Measurements from ENCODE around the gene SPRTN. TPM values are rescaled to one million over a fixed set of nuclear protein-coding genes. Genes with fewer than 3 reads are reported as not detected.

Gene SPRTN
- total and polyA plus RNA-seq, 4 experiments from 2014 or later = 10.6 to 17.7 (median 15.8) TPM

DNA sequence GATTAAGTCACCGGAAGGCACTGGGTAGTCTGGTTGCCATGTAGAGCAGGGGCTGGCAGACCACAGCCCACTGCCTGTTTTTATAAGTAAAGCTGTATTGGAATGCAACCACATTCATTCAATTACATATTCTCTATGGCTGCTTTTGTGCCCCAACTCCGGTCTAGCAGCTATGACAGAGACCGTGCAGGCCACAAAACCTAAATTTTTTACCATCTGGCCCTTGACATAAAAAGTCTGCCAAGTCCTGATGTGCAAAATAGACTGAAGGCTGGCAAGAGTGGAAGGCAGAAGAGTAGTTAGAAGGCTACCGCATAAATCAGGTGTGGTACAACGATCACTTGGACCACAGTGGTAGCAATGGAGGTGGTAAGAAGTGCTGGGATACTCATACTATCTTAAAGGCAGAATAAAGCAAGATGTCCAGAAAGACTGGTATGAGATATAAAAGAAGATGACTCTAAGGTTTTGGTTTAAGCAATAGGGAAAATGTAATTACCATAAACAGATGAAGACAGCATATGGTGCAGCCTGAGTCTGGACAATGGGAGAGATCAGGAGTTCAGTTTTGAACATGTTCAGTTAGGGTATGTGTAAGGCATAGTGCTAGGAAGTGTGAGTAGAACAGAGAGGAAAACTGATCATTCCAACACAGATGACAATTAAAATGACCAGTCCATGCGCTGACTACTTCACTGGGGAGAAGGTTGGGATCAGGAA lies 46.8 kb downstream of the SPRTN start:
- no peaks in the 10 kb centered on the region for H3K27me3 ChIP-seq (ENCODE audit: insufficient read depth, low read length)
- H3K4me3 ChIP-seq (ENCODE audit: low read length in 2 of 2) = no peak overlapping the region
- H3K27me3 Mint-ChIP-seq = no peaks in the 10 kb centered on the region
- no peaks in the 10 kb centered on the region for H3K36me3 ChIP-seq (ENCODE audit: insufficient read depth, low read length)
- no peaks in the 10 kb centered on the region for H3K9me3 ChIP-seq (ENCODE audit: control insufficient read depth in 1 of 2, low read length in 2 of 2)
- H3K4me1 Mint-ChIP-seq = peaks cover 17 to 42% (median 33%) of the 10 kb centered on the region in 4 donors
- CTCF ChIA-PET (ENCODE audit: partially characterized antibody) = no interaction called here
- intact Hi-C loops (cut with micrococcal nuclease) = no loop called here
- H3K27ac Mint-ChIP-seq = no peak overlapping the region
- no peak overlapping the region for H3K27ac ChIP-seq (ENCODE audit: low read depth, low read length)
- no peak overlapping the region for H3K4me3 Mint-ChIP-seq
- no peaks in the 10 kb centered on the region for H3K9me3 Mint-ChIP-seq
- no peak for DNase-seq
- peaks cover 3 to 7% of the 10 kb centered on the region in 2 donors for H3K36me3 Mint-ChIP-seq
- POLR2A ChIA-PET (ENCODE audit: partially characterized antibody) = no interaction called here
- H3K4me1 ChIP-seq (ENCODE audit: insufficient read depth, low read length) = peaks cover 3% of the 10 kb centered on the region

GRCh38 chr1:231385416-231385748 lies 47.3 kb downstream of the SPRTN start:
- DNase-seq = no peak
- Histone ChIP-seq H3K4me3 (ENCODE audit: low read length in 2 of 2) (no peak overlapping the region), H3K36me3 (ENCODE audit: insufficient read depth, low read length) (no peaks in the 10 kb centered on the region), H3K27me3 (ENCODE audit: insufficient read depth, low read length) (no peaks in the 10 kb centered on the region), H3K4me1 (ENCODE audit: insufficient read depth, low read length) (peaks cover 3% of the 10 kb centered on the region), H3K9me3 (ENCODE audit: control insufficient read depth in 1 of 2, low read length in 2 of 2) (no peaks in the 10 kb centered on the region), H3K27ac (ENCODE audit: low read depth, low read length) (no peak overlapping the region)
- POLR2A ChIA-PET (ENCODE audit: partially characterized antibody) = no interaction called here
- H3K4me1 Mint-ChIP-seq = peaks cover 18 to 46% (median 36%) of the 10 kb centered on the region in 4 donors
- CTCF ChIA-PET (ENCODE audit: partially characterized antibody) = no interaction called here
- H3K9me3 Mint-ChIP-seq = no peaks in the 10 kb centered on the region
- H3K4me3 Mint-ChIP-seq = no peak overlapping the region
- H3K27ac Mint-ChIP-seq = no peak overlapping the region
- intact Hi-C loops (cut with micrococcal nuclease) = no loop called here
- H3K36me3 Mint-ChIP-seq = peaks cover 7 to 8% of the 10 kb centered on the region in 2 donors
- no peaks in the 10 kb centered on the region for H3K27me3 Mint-ChIP-seq

- H3K9me3 Mint-ChIP-seq = no peaks in the 10 kb centered on the region
- POLR2A ChIA-PET (ENCODE audit: partially characterized antibody) = no interaction called here
- Histone ChIP-seq H3K9me3 (ENCODE audit: control insufficient read depth in 1 of 2, low read length in 2 of 2) (no peaks in the 10 kb centered on the region), H3K4me1 (ENCODE audit: insufficient read depth, low read length) (peaks cover 3% of the 10 kb centered on the region), H3K36me3 (ENCODE audit: insufficient read depth, low read length) (no peaks in the 10 kb centered on the region), H3K27ac (ENCODE audit: low read depth, low read length) (no peak overlapping the region), H3K4me3 (ENCODE audit: low read length in 2 of 2) (no peak overlapping the region), H3K27me3 (ENCODE audit: insufficient read depth, low read length) (no peaks in the 10 kb centered on the region)
- no peak for DNase-seq
- intact Hi-C loops (cut with micrococcal nuclease) = no loop called here
- no peaks in the 10 kb centered on the region for H3K27me3 Mint-ChIP-seq
- peaks cover 7 to 8% of the 10 kb centered on the region in 2 donors for H3K36me3 Mint-ChIP-seq
- no peak overlapping the region for H3K4me3 Mint-ChIP-seq
- H3K4me1 Mint-ChIP-seq = peaks cover 21 to 47% (median 38%) of the 10 kb centered on the region in 4 donors
- H3K27ac Mint-ChIP-seq = no peak overlapping the region
- CTCF ChIA-PET (ENCODE audit: partially characterized antibody) = no interaction called here
Observed at GRCh38 chr1:231386466-231386865, 48.4 kb downstream of the SPRTN start.

- H3K27ac ChIP-seq (ENCODE audit: low read depth, low read length) = no peak overlapping the region
- H3K27ac Mint-ChIP-seq = peak overlapping the region in 4 of 7 donors; percentile 4 to 64 (median 24)
- peaks cover 7 to 8% of the 10 kb centered on the region in 2 donors for H3K36me3 Mint-ChIP-seq
- peaks cover 3% of the 10 kb centered on the region for H3K4me1 ChIP-seq (ENCODE audit: insufficient read depth, low read length)
- no peaks in the 10 kb centered on the region for H3K9me3 ChIP-seq (ENCODE audit: control insufficient read depth in 1 of 2, low read length in 2 of 2)
- intact Hi-C loops (cut with micrococcal nuclease) = no loop called here
- no peak overlapping the region for H3K4me3 Mint-ChIP-seq
- POLR2A ChIA-PET (ENCODE audit: partially characterized antibody) = no interaction called here
- DNase-seq = no peak
- no peak overlapping the region for H3K4me3 ChIP-seq (ENCODE audit: low read length in 2 of 2)
- H3K27me3 Mint-ChIP-seq = no peaks in the 10 kb centered on the region
- peaks cover 22 to 47% (median 34%) of the 10 kb centered on the region in 4 donors for H3K4me1 Mint-ChIP-seq
- CTCF ChIA-PET (ENCODE audit: partially characterized antibody) = no interaction called here
- H3K36me3 ChIP-seq (ENCODE audit: insufficient read depth, low read length) = no peaks in the 10 kb centered on the region
- no peaks in the 10 kb centered on the region for H3K9me3 Mint-ChIP-seq
- H3K27me3 ChIP-seq (ENCODE audit: insufficient read depth, low read length) = no peaks in the 10 kb centered on the region
Observed at GRCh38 chr1:231387770-231388669, 49.9 kb downstream of the SPRTN start.

DNA sequence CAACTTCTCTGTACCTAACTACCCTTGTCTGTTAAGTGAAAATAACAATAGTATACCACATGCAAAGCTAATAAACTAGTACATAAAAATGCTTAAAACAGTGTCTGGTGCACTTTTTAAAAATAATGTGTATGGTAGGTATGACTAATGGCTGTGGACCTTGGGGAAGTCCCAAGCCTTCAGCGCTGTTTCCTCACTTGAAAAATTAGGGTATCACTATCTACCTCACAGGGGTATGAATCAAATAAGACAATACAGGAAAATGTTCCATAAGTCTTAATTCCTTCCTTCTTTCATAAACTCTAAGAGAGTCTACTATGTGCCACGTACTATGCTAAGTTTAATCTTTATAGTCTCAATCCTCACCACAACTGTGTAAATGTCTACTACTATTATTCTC lies 52.0 kb downstream of the SPRTN start:
- no peak overlapping the region for H3K27ac ChIP-seq (ENCODE audit: low read depth, low read length)
- POLR2A ChIA-PET (ENCODE audit: partially characterized antibody) = no interaction called here
- Mint-ChIP-seq H3K27ac (peak overlapping the region in 1 of 7 donors; percentile 39), H3K4me1 (peaks cover 31 to 58% (median 45%) of the 10 kb centered on the region in 4 donors), H3K27me3 (no peaks in the 10 kb centered on the region), H3K9me3 (no peaks in the 10 kb centered on the region), H3K4me3 (peak overlapping the region in 2 of 8 donors; percentile 3 to 15), H3K36me3 (peaks cover 7 to 8% of the 10 kb centered on the region in 2 donors)
- H3K9me3 ChIP-seq (ENCODE audit: control insufficient read depth in 1 of 2, low read length in 2 of 2) = no peaks in the 10 kb centered on the region
- H3K4me1 ChIP-seq (ENCODE audit: insufficient read depth, low read length) = peaks cover 2% of the 10 kb centered on the region
- no peak overlapping the region for H3K4me3 ChIP-seq (ENCODE audit: low read length in 2 of 2)
- no peak for DNase-seq
- H3K36me3 ChIP-seq (ENCODE audit: insufficient read depth, low read length) = no peaks in the 10 kb centered on the region
- intact Hi-C loops (cut with micrococcal nuclease) = no loop called here
- H3K27me3 ChIP-seq (ENCODE audit: insufficient read depth, low read length) = no peaks in the 10 kb centered on the region
- CTCF ChIA-PET (ENCODE audit: partially characterized antibody) = no interaction called here

DNA sequence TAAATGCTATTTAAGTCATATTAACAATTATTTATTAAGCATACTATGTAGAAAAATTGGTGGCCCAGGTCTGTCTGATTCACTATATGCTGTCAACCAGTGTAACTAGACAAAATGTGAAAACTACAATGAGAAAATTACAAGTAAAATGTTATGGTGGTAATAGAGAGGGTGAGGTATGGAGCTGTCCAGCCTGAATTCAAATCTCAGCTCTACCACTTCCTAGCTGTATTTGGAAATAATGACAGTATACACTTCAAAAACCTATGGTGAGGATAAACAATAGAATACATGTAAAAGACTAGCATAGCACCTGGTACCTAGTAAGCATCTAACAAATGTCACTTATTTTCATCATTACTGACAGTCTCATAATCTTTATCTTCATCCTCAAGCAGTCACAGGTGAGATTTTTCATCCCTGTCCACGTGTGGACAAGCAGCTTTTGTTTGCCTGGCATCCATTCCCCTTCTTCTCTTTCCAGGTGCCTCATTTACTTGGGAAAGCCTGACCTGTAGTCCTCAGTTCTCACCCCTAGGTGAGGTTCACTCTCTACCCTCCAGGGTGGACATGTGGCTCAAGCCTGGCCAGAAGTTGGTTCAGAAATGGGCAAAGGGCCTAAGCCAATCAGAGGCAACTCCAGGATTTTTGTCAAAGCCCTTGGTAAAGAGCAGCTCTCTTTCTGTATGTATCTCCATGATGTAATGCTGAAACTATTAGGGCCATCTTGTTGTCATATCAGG lies 54.5 kb downstream of the SPRTN start:
- no peak for DNase-seq
- Mint-ChIP-seq H3K27ac (peak overlapping the region in 1 of 7 donors; percentile 46), H3K27me3 (no peaks in the 10 kb centered on the region), H3K9me3 (no peaks in the 10 kb centered on the region), H3K4me3 (peak overlapping the region in 2 of 8 donors; percentile 5 to 19), H3K4me1 (peaks cover 38 to 72% (median 57%) of the 10 kb centered on the region in 4 donors), H3K36me3 (peaks cover 7 to 8% of the 10 kb centered on the region in 2 donors)
- no peak overlapping the region for H3K27ac ChIP-seq (ENCODE audit: low read depth, low read length)
- H3K36me3 ChIP-seq (ENCODE audit: insufficient read depth, low read length) = no peaks in the 10 kb centered on the region
- no peaks in the 10 kb centered on the region for H3K9me3 ChIP-seq (ENCODE audit: control insufficient read depth in 1 of 2, low read length in 2 of 2)
- H3K4me3 ChIP-seq (ENCODE audit: low read length in 2 of 2) = no peak overlapping the region
- H3K27me3 ChIP-seq (ENCODE audit: insufficient read depth, low read length) = no peaks in the 10 kb centered on the region
- intact Hi-C loops (cut with micrococcal nuclease) = no loop called here
- peaks cover 19% of the 10 kb centered on the region for H3K4me1 ChIP-seq (ENCODE audit: insufficient read depth, low read length)
- ChIA-PET CTCF (ENCODE audit: partially characterized antibody) (no interaction called here), POLR2A (ENCODE audit: partially characterized antibody) (interaction anchor here (1.0 kb wide), 1 partner anchor 29 kb away, joined by 8 read pairs; the partner anchor contains the start of gene EGLN1)

- POLR2A ChIA-PET (ENCODE audit: partially characterized antibody) = no interaction called here
Observed at GRCh38 chr1:231393668-231394067, 55.6 kb downstream of the SPRTN start.

More at GRCh38 chr1:231393668-231394067, 55.6 kb downstream of the SPRTN start:
- H3K36me3 ChIP-seq (ENCODE audit: insufficient read depth, low read length) = no peaks in the 10 kb centered on the region
- Mint-ChIP-seq H3K27me3 (no peaks in the 10 kb centered on the region), H3K9me3 (no peaks in the 10 kb centered on the region), H3K4me1 (peaks cover 41 to 73% (median 59%) of the 10 kb centered on the region in 4 donors), H3K36me3 (peaks cover 5 to 7% of the 10 kb centered on the region in 2 donors), H3K4me3 (no peak overlapping the region), H3K27ac (peak overlapping the region in 1 of 7 donors; percentile 2)
- CTCF ChIA-PET (ENCODE audit: partially characterized antibody) = interaction anchor here (1.5 kb wide), 1 partner anchor 12 kb away, joined by 4 read pairs; no protein-coding TSS in a partner anchor
- no peak overlapping the region for H3K27ac ChIP-seq (ENCODE audit: low read depth, low read length)
- peaks cover 19% of the 10 kb centered on the region for H3K4me1 ChIP-seq (ENCODE audit: insufficient read depth, low read length)
- H3K4me3 ChIP-seq (ENCODE audit: low read length in 2 of 2) = no peak overlapping the region
- H3K27me3 ChIP-seq (ENCODE audit: insufficient read depth, low read length) = no peaks in the 10 kb centered on the region
- intact Hi-C loops (cut with micrococcal nuclease) = no loop called here
- H3K9me3 ChIP-seq (ENCODE audit: control insufficient read depth in 1 of 2, low read length in 2 of 2) = no peaks in the 10 kb centered on the region
- no peak for DNase-seq

Measured in CD4-positive, alpha-beta memory T cell (primary cell).